IMR-90 (cell line): ENCODE measurements around the gene MAT1A. TPM values are rescaled to one million over a fixed set of nuclear protein-coding genes. Genes with fewer than 3 reads are reported as not detected.

Experiments
- ATAC-seq: fragments of 200-7000 bp; cut with Tn5 transposase; 2 replicates; pipeline ENCODE4 v1.9.1; 2020; ENCODE audit warnings: low read depth, mild to moderate bottlenecking, moderate library complexity
- BruUV-seq: library from RNA; stranded (reverse); fragments of 400-500 nt; replicated peaks from 2 replicates; lab custom pipeline; 2021; lab: Mats Ljungman, UMichigan
- CTCF ChIA-PET: fragments of 300-600 bp; formaldehyde crosslinking; extraction: SDS; loops from one replicate; lab custom pipeline; 2021; ENCODE audit warnings: antibody characterized with exemption; lab: Yijun Ruan, JAX
- POLR2A ChIA-PET: fragments of 300-600 bp; sonication (Branson Sonifier 250); formaldehyde crosslinking; loops from one replicate; lab custom pipeline; 2022; ENCODE audit warnings: antibody characterized with exemption; ENCODE audit not compliant: unreplicated experiment; lab: Charles Lee
- DNase-seq: peaks from one replicate; pipeline ENCODE4 v3.0.0; 2013
- H2AFZ ChIP-seq: replicated peaks from 2 replicates; pipeline ENCODE3; 2013; ENCODE audit warnings: low read length, mild to moderate bottlenecking; ENCODE audit not compliant: poor library complexity
- H2AK5ac ChIP-seq: 2 replicates; pipeline ENCODE4 v1.6.1; 2013; ENCODE audit warnings: low read depth, low read length, inconsistent platforms
- H2AK9ac ChIP-seq: replicated peaks from 2 replicates; pipeline ENCODE3; 2013; ENCODE audit warnings: mild to moderate bottlenecking, low read depth, low read length, moderate library complexity; ENCODE audit not compliant: poor library complexity
- H2BK120ac ChIP-seq: 2 replicates; pipeline ENCODE4 v1.6.1; 2013; ENCODE audit warnings: low read depth, low read length, inconsistent platforms
- H2BK15ac ChIP-seq: 3 replicates; pipeline ENCODE4 v1.6.1; 2013; ENCODE audit warnings: low read depth, low read length, inconsistent platforms
- H2BK20ac ChIP-seq: 2 replicates; pipeline ENCODE4 v1.6.1; 2013; ENCODE audit warnings: low read depth, mild to moderate bottlenecking, inconsistent platforms, low read length, moderate library complexity
- H2BK5ac ChIP-seq: 2 replicates; pipeline ENCODE4 v1.6.1; 2013; ENCODE audit warnings: mild to moderate bottlenecking, low read depth, low read length, inconsistent platforms; ENCODE audit not compliant: poor library complexity, severe bottlenecking
- H3K14ac ChIP-seq: replicated peaks from 2 replicates; pipeline ENCODE4 v1.6.1; 2013; ENCODE audit warnings: low read depth, low read length, inconsistent platforms
- H3K18ac ChIP-seq: 2 replicates; pipeline ENCODE4 v1.6.1; 2013; ENCODE audit warnings: low read depth, low read length, control low read depth
- H3K23ac ChIP-seq: 2 replicates; pipeline ENCODE4 v1.6.1; 2013; ENCODE audit warnings: low read depth, low read length, inconsistent platforms
- H3K27ac ChIP-seq: 2 replicates; pipeline ENCODE4 v1.5.1; 2013; ENCODE audit warnings: mild to moderate bottlenecking, control low read depth, low read length; ENCODE audit not compliant: insufficient read depth
- H3K27me3 ChIP-seq: 2 replicates; pipeline ENCODE4 v1.6.1; 2013; ENCODE audit warnings: low read length; ENCODE audit not compliant: control insufficient read depth, insufficient read depth
- H3K36me3 ChIP-seq: 2 replicates; pipeline ENCODE4 v1.6.1; 2013; ENCODE audit warnings: low read length, mixed read lengths; ENCODE audit not compliant: control insufficient read depth, insufficient read depth
- H3K4ac ChIP-seq: 2 replicates; pipeline ENCODE4 v1.6.1; 2013; ENCODE audit warnings: low read depth, low read length, inconsistent platforms
- H3K4me1 ChIP-seq: 2 replicates; pipeline ENCODE4 v1.6.1; 2013; ENCODE audit warnings: low read length, mixed read lengths; ENCODE audit not compliant: control insufficient read depth, insufficient read depth
- H3K4me2 ChIP-seq: 2 replicates; pipeline ENCODE4 v1.6.1; 2013; ENCODE audit warnings: low read depth, mild to moderate bottlenecking, control low read depth, low read length, moderate library complexity
- H3K4me3 ChIP-seq: 2 replicates; pipeline ENCODE4 v1.5.1; 2013; ENCODE audit warnings: low read depth, mild to moderate bottlenecking, control low read depth, low read length, moderate library complexity; ENCODE audit not compliant: insufficient read depth
- H3K56ac ChIP-seq: 2 replicates; pipeline ENCODE4 v1.6.1; 2013; ENCODE audit warnings: low read length, inconsistent platforms; ENCODE audit not compliant: insufficient read depth; ENCODE audit errors: extremely low read depth
- H3K79me1 ChIP-seq, 2 experiments: 2 replicates each; pipeline ENCODE4 v1.6.1; 2013; ENCODE audit warnings: low read length in 2 of 2, inconsistent platforms in 1 of 2, low read depth in 1 of 2
- H3K9ac ChIP-seq: 2 replicates; pipeline ENCODE4 v1.6.1; 2013; ENCODE audit warnings: low read depth, low read length, control low read depth
- H3K9me1 ChIP-seq: 2 replicates; pipeline ENCODE4 v1.6.1; 2013; ENCODE audit warnings: low read length, inconsistent platforms; ENCODE audit not compliant: insufficient read depth
- H3K9me3 ChIP-seq: 2 replicates; pipeline ENCODE4 v1.6.1; 2013; ENCODE audit warnings: low read length; ENCODE audit not compliant: control insufficient read depth, insufficient read depth
- H4K20me1 ChIP-seq: 2 replicates; pipeline ENCODE4 v1.6.1; 2013; ENCODE audit warnings: low read length, inconsistent platforms; ENCODE audit not compliant: insufficient read depth
- H4K5ac ChIP-seq: 2 replicates; pipeline ENCODE4 v1.6.1; 2013; ENCODE audit warnings: mild to moderate bottlenecking, low read depth, low read length, control low read depth
- H4K8ac ChIP-seq, 2 experiments: 2 replicates each; pipeline ENCODE4 v1.6.1; 2013; ENCODE audit warnings: low read depth in 2 of 2, low read length in 2 of 2, control low read depth in 1 of 2, inconsistent platforms in 1 of 2
- H4K91ac ChIP-seq: 2 replicates; pipeline ENCODE4 v1.6.1; 2013; ENCODE audit warnings: low read depth, low read length, inconsistent platforms; ENCODE audit not compliant: insufficient read depth
- CTCF ChIP-seq: conservative IDR thresholded peaks from 2 replicates; pipeline ENCODE4 v1.5.1; 2012; ENCODE audit warnings: mild to moderate bottlenecking, low read depth, low read length, improper control_type of control experiment
- WGBS, 2 experiments: methylation state at CpG; one replicate each; pipeline versions ENCODE4 v1.1.5 to v1.1.7; 2013; ENCODE audit warnings: missing lambda C conversion rate in 2 of 2; ENCODE audit not compliant: insufficient read length in 1 of 2; ENCODE audit errors: extremely low coverage in 2 of 2; 5-methylcytosine and 5-hydroxymethylcytosine counted together
- dilution Hi-C: fragments of 300-500 bp; cut with HindIII; formaldehyde crosslinking; loops from one replicate; pipeline ENCODE4 v1.14.3; 2018; ENCODE audit warnings: low sequenced_read_pairs; ENCODE audit not compliant: unreplicated experiment
- in situ Hi-C: fragments of 300-500 bp; cut with MboI; formaldehyde crosslinking; loops from 3 replicates; pipeline ENCODE4 v1.14.3; 2019; ENCODE audit warnings: low sequenced_read_pairs, inconsistent platforms, mixed read lengths
- intact Hi-C: fragments of 100-400 bp; cut with micrococcal nuclease; formaldehyde crosslinking; loops from 2 replicates; pipeline ENCODE4 v1.10.0; 2022
- polyA plus RNA-seq, 3 experiments: library from polyadenylated mRNA; depleted of rRNA; stranded (reverse); fragments of >200 nt; gene quantifications; 2 replicates each; pipeline ENCODE4 v1.2.3, GENCODE V29; 2012; ENCODE audit warnings: low replicate concordance in 1 of 3
- total RNA-seq: library from RNA; depleted of rRNA; stranded (reverse); fragments of >200 nt; gene quantifications from 2 replicates; pipeline ENCODE4 v1.2.3, GENCODE V29; 2012

Gene MAT1A
- total and polyA plus RNA-seq, 2 of the 4 experiments (the other 2 are of a cell fraction) = not detected

DNA sequence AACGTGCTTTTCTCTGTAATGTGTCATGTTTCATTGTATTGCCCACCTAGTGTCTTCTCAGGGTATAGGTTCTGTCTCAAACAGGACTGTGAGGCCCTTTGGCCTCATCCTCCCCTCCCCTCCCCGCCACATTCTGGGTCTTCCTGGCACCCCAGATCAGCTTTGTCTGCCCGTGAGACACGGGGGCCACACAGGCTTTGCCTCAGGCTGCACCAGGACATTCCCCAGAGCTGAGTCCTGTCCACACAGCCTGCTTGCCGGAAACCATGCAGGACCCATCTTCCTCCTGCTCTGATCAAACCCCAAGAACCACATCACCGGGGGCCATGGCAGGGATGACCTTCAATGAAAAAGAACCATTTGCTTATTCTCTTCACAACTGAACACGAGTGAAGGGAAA lies 18.6 kb downstream of the MAT1A start:
- BruUV-seq = no TSS peak
- H2BK120ac ChIP-seq = no peak overlapping the region

More for the DNA sequence above, 18.6 kb downstream of the MAT1A start:
- no peak for ATAC-seq
- no peak overlapping the region for H3K18ac ChIP-seq
- H3K4ac ChIP-seq = no peak overlapping the region
- no peaks in the 10 kb centered on the region for H3K9me3 ChIP-seq
- in situ Hi-C loops = loop anchor here (25.0 kb wide), 1 partner anchor 709 kb away; the partner anchor contains the start of gene SFTPA2
- H3K4me3 ChIP-seq = no peak overlapping the region
- H3K23ac ChIP-seq = no peak overlapping the region
- CTCF ChIA-PET = no interaction called here
- H3K4me2 ChIP-seq = no peak overlapping the region
- H4K20me1 ChIP-seq = no peaks in the 10 kb centered on the region
- H2AK9ac ChIP-seq = no peak overlapping the region
- peaks cover 17% of the 10 kb centered on the region for H3K27me3 ChIP-seq
- H2AK5ac ChIP-seq = no peak overlapping the region
- H2BK5ac ChIP-seq = no peak overlapping the region
- H3K14ac ChIP-seq = no peak overlapping the region
- H4K91ac ChIP-seq = no peak overlapping the region
- no peaks in the 10 kb centered on the region for H3K79me1 ChIP-seq
- no peak overlapping the region for H4K8ac ChIP-seq
- no peak overlapping the region for H3K27ac ChIP-seq
- no peaks in the 10 kb centered on the region; the same call in 1 of the 2 replicates for H3K4me1 ChIP-seq
- POLR2A ChIA-PET = no interaction called here
- no peak overlapping the region for H2BK20ac ChIP-seq
- no peak overlapping the region for H3K56ac ChIP-seq
- DNase-seq = no peak
- H3K9ac ChIP-seq = no peak overlapping the region
- intact Hi-C loops = no loop called here
- 76% methylated on average over 4 of the region's 7 CpGs; no CpG with 5 or more reads in 1 of the 2 experiments for WGBS, 2 experiments
- H3K36me3 ChIP-seq = no peaks in the 10 kb centered on the region
- TF ChIP-seq CTCF = no peak
- H4K5ac ChIP-seq = no peak overlapping the region
- H3K9me1 ChIP-seq = no peaks in the 10 kb centered on the region
- dilution Hi-C loops = no loop called here
- no peak overlapping the region for H2AFZ ChIP-seq
- no peak overlapping the region for H2BK15ac ChIP-seq
